A549 (cell line): ENCODE measurements around the gene SHD. TPM values are rescaled to one million over a fixed set of nuclear protein-coding genes. Genes with fewer than 3 reads are reported as not detected.

Experiments
- ATAC-seq, 2 experiments: fragments of 200-7000 bp in 1 of 2; fragments of >200 bp in 1 of 2; cut with Nextera tagmentation in 1 of 2; cut with Tn5 transposase in 1 of 2; 3 replicates each; pipeline versions ENCODE4 v1.8.0 to v1.9.1; 2018 to 2020; ENCODE audit warnings: mild to moderate bottlenecking in 1 of 2, moderate library complexity in 1 of 2
- CTCF ChIA-PET: fragments of 300-600 bp; sonication (Branson Sonifier 250); formaldehyde crosslinking; extraction: SDS; loops from one replicate; lab custom pipeline; 2021; ENCODE audit warnings: antibody characterized with exemption, inconsistent platforms; lab: Yijun Ruan, JAX
- POLR2A ChIA-PET: fragments of 350-600 bp; formaldehyde crosslinking; extraction: SDS; loops from one replicate; lab custom pipeline; 2021; ENCODE audit warnings: antibody characterized with exemption, inconsistent platforms; lab: Yijun Ruan, JAX
- DNase-seq, 2 experiments: peaks; one replicate each; pipeline versions ENCODE4 v3.0.0 to v3.0.0-alpha.2; 2011 to 2016; ENCODE audit warnings: low read depth in 1 of 2, low spot score in 1 of 2
- FAIRE-seq: peaks from 2 replicates; lab custom pipeline; 2011; peaks lifted over from hg19 to GRCh38; lab: Jason Lieb, UNC
- H3K27ac ChIP-seq, 2 experiments: fragments of >200 bp; sonication (Bioruptor Twin); formaldehyde crosslinking; 3 replicates each; pipeline ENCODE4 v1.5.1; 2016 to 2017
- H3K4me1 ChIP-seq: fragments of >200 bp; sonication (Bioruptor Twin); formaldehyde crosslinking; 3 replicates; pipeline ENCODE4 v1.6.1; 2016
- H3K4me2 ChIP-seq: fragments of >200 bp; sonication (Bioruptor Twin); formaldehyde crosslinking; 3 replicates; pipeline ENCODE4 v1.6.1; 2016
- H3K4me3 ChIP-seq: fragments of >200 bp; sonication (Bioruptor Twin); formaldehyde crosslinking; 3 replicates; pipeline ENCODE4 v1.5.1; 2016
- H3K9me3 ChIP-seq: fragments of >200 bp; sonication (Bioruptor Twin); formaldehyde crosslinking; 3 replicates; pipeline ENCODE4 v1.6.1; 2016
- CBX2 ChIP-seq: fragments of 200-600 bp; sonication (generic); IDR thresholded peaks from 2 replicates; pipeline ENCODE4 v1.6.1; 2016; ENCODE audit warnings: low read depth, mild to moderate bottlenecking, borderline replicate concordance
- CBX8 ChIP-seq: fragments of 200-600 bp; sonication (generic); IDR thresholded peaks from 2 replicates; pipeline ENCODE4 v1.6.1; 2016
- CEBPB ChIP-seq, 2 experiments: fragments of >200 bp in 1 of 2; sonication (Bioruptor Twin) in 1 of 2; formaldehyde crosslinking in 1 of 2; IDR thresholded peaks; 2 replicates each; pipeline ENCODE4 v1.6.1; 2012 to 2016
- CHD2 ChIP-seq: fragments of 150-350 bp; IDR thresholded peaks from 2 replicates; pipeline ENCODE4 v1.6.1; 2014; ENCODE audit warnings: low read length; ENCODE audit not compliant: partially characterized antibody
- CHD4 ChIP-seq: fragments of 200-600 bp; sonication (generic); IDR thresholded peaks from 2 replicates; pipeline ENCODE4 v1.6.1; 2016; ENCODE audit warnings: antibody characterized with exemption, mild to moderate bottlenecking, borderline replicate concordance
- CTCF ChIP-seq: fragments of >200 bp; sonication (Bioruptor Twin); formaldehyde crosslinking; IDR thresholded peaks from 3 replicates; pipeline ENCODE4 v1.5.1; 2016
- E2F6 ChIP-seq: IDR thresholded peaks from 2 replicates; pipeline ENCODE4 v1.6.1; 2012; ENCODE audit warnings: low read depth, borderline replicate concordance
- EHF ChIP-seq: fragments of 250-450 bp; sonication (Bioruptor Pico); IDR thresholded peaks from 2 replicates; pipeline ENCODE4 v1.5.0; 2020; ENCODE audit warnings: mild to moderate bottlenecking
- ESRRA ChIP-seq: fragments of 150-350 bp; IDR thresholded peaks from 2 replicates; pipeline ENCODE4 v1.6.1; 2014; ENCODE audit warnings: mild to moderate bottlenecking, low read length, borderline replicate concordance
- FOSB ChIP-seq: fragments of 250-450 bp; sonication (Bioruptor Pico); IDR thresholded peaks from 2 replicates; pipeline ENCODE4 v1.5.0; 2020; ENCODE audit warnings: mild to moderate bottlenecking, moderate library complexity
- FOXS1 ChIP-seq: fragments of 250-450 bp; sonication (Bioruptor Pico); IDR thresholded peaks from 2 replicates; pipeline ENCODE4 v1.5.0; 2020; ENCODE audit warnings: mild to moderate bottlenecking, moderate library complexity
- GATA3 ChIP-seq: IDR thresholded peaks from 2 replicates; pipeline ENCODE4 v1.6.1; 2012; ENCODE audit warnings: borderline replicate concordance
- HDAC2 ChIP-seq: fragments of 200-600 bp; sonication (generic); IDR thresholded peaks from 2 replicates; pipeline ENCODE4 v1.6.1; 2016
- HMGXB4 ChIP-seq: fragments of 250-450 bp; sonication (Bioruptor Pico); IDR thresholded peaks from 2 replicates; pipeline ENCODE4 v1.5.0; 2021; ENCODE audit warnings: mild to moderate bottlenecking, moderate library complexity, borderline replicate concordance
- HOXA7 ChIP-seq: fragments of 250-450 bp; sonication (Bioruptor Pico); IDR thresholded peaks from 2 replicates; pipeline ENCODE4 v1.5.0; 2020; ENCODE audit warnings: mild to moderate bottlenecking, moderate library complexity
- HOXB13 ChIP-seq: fragments of 250-450 bp; sonication (Bioruptor Pico); IDR thresholded peaks from 2 replicates; pipeline ENCODE4 v1.5.0; 2020; ENCODE audit warnings: low read depth, mild to moderate bottlenecking, moderate library complexity
- JUN ChIP-seq, 2 experiments: fragments of >200 bp; sonication (Bioruptor Twin); formaldehyde crosslinking; IDR thresholded peaks; 2 replicates in 1 of 2; 3 replicates in 1 of 2; pipeline ENCODE4 v1.6.1; 2016 to 2017
- MAZ ChIP-seq: fragments of 150-350 bp; IDR thresholded peaks from 2 replicates; pipeline ENCODE4 v1.6.1; 2014; ENCODE audit warnings: antibody characterized with exemption, low read depth, low read length, borderline replicate concordance
- NR3C1 ChIP-seq: fragments of >200 bp; sonication (Bioruptor Twin); formaldehyde crosslinking; IDR thresholded peaks from 3 replicates; pipeline ENCODE4 v1.6.1; 2017
- PBX3 ChIP-seq: IDR thresholded peaks from 2 replicates; pipeline ENCODE4 v1.6.1; 2012
- POLR2A ChIP-seq: IDR thresholded peaks from 2 replicates; pipeline ENCODE4 v1.6.1; 2012; ENCODE audit warnings: mild to moderate bottlenecking, low read length
- RAD21 ChIP-seq, 2 experiments: fragments of >200 bp in 1 of 2; sonication (Bioruptor Twin) in 1 of 2; formaldehyde crosslinking in 1 of 2; IDR thresholded peaks in 1 of 2; conservative IDR thresholded peaks in 1 of 2; 2 replicates in 1 of 2; 3 replicates in 1 of 2; pipeline ENCODE4 v1.6.1; 2012 to 2018; ENCODE audit warnings: inconsistent platforms in 1 of 2
- REST ChIP-seq: fragments of 200-600 bp; sonication (generic); IDR thresholded peaks from 2 replicates; pipeline ENCODE4 v1.6.1; 2016; ENCODE audit warnings: antibody characterized with exemption, mild to moderate bottlenecking, moderate library complexity
- ZC3H11A ChIP-seq: fragments of 450-650 bp; IDR thresholded peaks from 2 replicates; pipeline ENCODE4 v1.6.1; 2014; ENCODE audit warnings: antibody characterized with exemption, mild to moderate bottlenecking
- ZFP36 ChIP-seq: fragments of 450-650 bp; IDR thresholded peaks from 2 replicates; pipeline ENCODE4 v1.6.1; 2014; ENCODE audit warnings: borderline replicate concordance; ENCODE audit not compliant: partially characterized antibody
- ZSCAN20 ChIP-seq: fragments of 250-450 bp; sonication (Bioruptor Pico); IDR thresholded peaks from 2 replicates; pipeline ENCODE4 v1.8.0; 2022; ENCODE audit warnings: mild to moderate bottlenecking, moderate library complexity
- WGBS: methylation state at CpG from one replicate; pipeline ENCODE4 v1.1.6; 2017; ENCODE audit errors: missing lambda C conversion rate; 5-methylcytosine and 5-hydroxymethylcytosine counted together
- polyA plus RNA-seq, 4 experiments: library from polyadenylated mRNA; depleted of rRNA in 3 of 4; stranded (reverse); fragments of >200 nt; fragmentation: RNase III in 1 of 4; extraction: RNeasy Plus Mini Kit Qiagen cat#74134 plus additional on column Dnase treatment in 1 of 4; gene quantifications; 2 replicates in 3 of 4; 3 replicates in 1 of 4; pipeline ENCODE4 v1.2.3, GENCODE V29; 2011 to 2017

SHD gene
- polyA plus RNA-seq, 2 of the 4 experiments (the other 2 are of a cell fraction): 0.08 TPM; not detected in 1

- Histone ChIP-seq H3K4me2 (no peak overlapping the region), H3K27ac (no peak overlapping the region), H3K4me1 (no peaks in the 10 kb centered on the region), H3K4me3 (no peak overlapping the region), H3K9me3 (no peaks in the 10 kb centered on the region; the same call in 2 of the 3 replicates)
- DNase-seq (no peak), ATAC-seq (no peak), FAIRE-seq (no peak)
- TF ChIP-seq GATA3: no peak
- no peak for TF ChIP-seq ZFP36
- no peak for TF ChIP-seq HDAC2
- TF ChIP-seq HOXB13 (CRISPR knock-in tag): no peak
- TF ChIP-seq PBX3: no peak
- no peak for TF ChIP-seq FOSB
- no peak for TF ChIP-seq ZC3H11A
- TF ChIP-seq ZSCAN20 (CRISPR knock-in tag): no peak
- TF ChIP-seq REST: no peak
- TF ChIP-seq CBX2: no peak
- no peak for TF ChIP-seq EHF
- no peak for TF ChIP-seq CEBPB (IDR thresholded peaks at IDR 0.05)
- no peak for TF ChIP-seq ESRRA
- no peak for TF ChIP-seq MAZ
- TF ChIP-seq POLR2A: no peak
- no peak for TF ChIP-seq HMGXB4
- ChIA-PET CTCF (interaction anchor here (1.3 to 2.3 kb wide), 2 partner anchors 18 to 58 kb away, joined by 3 to 8 read pairs; no protein-coding TSS in a partner anchor), POLR2A (no interaction called here)
- WGBS: 82% methylated on average over 5 of the region's 12 CpGs
These were observed 45.2 kb downstream of the SHD start for GRCh38 chr19:4324228-4324627.

- FAIRE-seq (no peak), ATAC-seq (no peak), DNase-seq (no peak)
- H3K4me3 ChIP-seq: no peak overlapping the region
- CTCF ChIA-PET: interaction anchor here (0.6 kb wide), 1 partner anchor 79 kb away, joined by 3 read pairs; no protein-coding TSS in a partner anchor
- H3K4me1 ChIP-seq: no peaks in the 10 kb centered on the region
- 65% methylated on average over 11 of the region's 13 CpGs for WGBS
- no peak overlapping the region for H3K4me2 ChIP-seq
- POLR2A ChIA-PET: no interaction called here
- no peaks in the 10 kb centered on the region for H3K9me3 ChIP-seq
- H3K27ac ChIP-seq: no peak overlapping the region
- TF ChIP-seq HMGXB4 (no peak), FOXS1 (no peak), JUN (IDR thresholded peaks at IDR 0.05) (no peak), CHD2 (no peak), NR3C1 (no peak), ZFP36 (no peak), CHD4 (no peak), CTCF (no peak), E2F6 (no peak), HOXA7 (CRISPR knock-in tag) (no peak), RAD21 (conservative IDR thresholded peaks at IDR 0.05 in 1 of 2, IDR thresholded peaks at IDR 0.05 in 1 of 2) (no peak), CBX8 (no peak)
These were observed 47.3 kb downstream of the SHD start for GRCh38 chr19:4326215-4326836.
